ENCODE measurements around the gene EP400. TPM values are rescaled to one million over a fixed set of nuclear protein-coding genes. Genes with fewer than 3 reads are reported as not detected.

The EP400 gene
- total and polyA plus RNA-seq, 9 of the 15 experiments (the other 6 are each of a cell fraction or from before 2014, with no cell fraction given), result 4.5 to 58.0 (median 7.0) TPM

- intact Hi-C loops (cut with micrococcal nuclease), result no loop called here
- Histone ChIP-seq H3K27me3 (ENCODE audit: control insufficient read depth in 2 of 2, insufficient read depth in 2 of 2, low read length in 2 of 2) (no peaks in the 10 kb centered on the region), H3K9me3 (replicated peaks; ENCODE audit: control insufficient read depth, insufficient read depth, low read depth, low read length) (no peaks in the 10 kb centered on the region), H3K27ac (ENCODE audit: extremely low read depth, low read depth, low read length) (no peak overlapping the region), H2AFZ (ENCODE audit: low read depth, low read length) (no peak overlapping the region), H3K79me2 (ENCODE audit: control insufficient read depth, insufficient read depth, low read length) (no peaks in the 10 kb centered on the region), H3K4me2 (ENCODE audit: insufficient read depth, low read length) (no peak overlapping the region), H3K9ac (ENCODE audit: insufficient read depth in 1 of 2, low read depth in 2 of 2, low read length in 2 of 2) (no peak overlapping the region), H3K4me1 (replicated peaks in 1 of 2; ENCODE audit: control insufficient read depth in 2 of 2, insufficient read depth in 2 of 2, low read length in 2 of 2) (no peaks in the 10 kb centered on the region), H3K4me3 (no peak overlapping the region), H3K36me3 (ENCODE audit: control insufficient read depth, insufficient read depth, low read length) (peaks cover 88% of the 10 kb centered on the region), H3K9me1 (ENCODE audit: control insufficient read depth, insufficient read depth, low read length) (no peaks in the 10 kb centered on the region), H4K20me1 (replicated peaks; ENCODE audit: control insufficient read depth, insufficient read depth, low read length) (peaks cover 4% of the 10 kb centered on the region; the same call in 1 of the 2 replicates)
- TF ChIP-seq RBM22 (IDR thresholded peaks at IDR 0.05; ENCODE audit: low read depth, low read length, poor library complexity, severe bottlenecking), result peak; percentile 26
- TF ChIP-seq POLR2G (IDR thresholded peaks at IDR 0.05; ENCODE audit: low read depth, low read length), result peak; percentile 35; the same call in 1 of the 2 replicates
- no peak for TF ChIP-seq ZNF316 (IDR thresholded peaks at IDR 0.05)
- in situ Hi-C loops (cut with MboI), result no loop called here
- FAIRE-seq, result no peak
- no TSS peak for BruUV-seq (replicated peaks)
- 88% methylated on average over 28 of the region's 30 CpGs for WGBS (ENCODE audit: insufficient coverage, low coverage, missing lambda C conversion rate)
- DNase-seq (ENCODE audit: extremely low read depth in 1 of 4, low spot score in 3 of 4), result no peak
- ATAC-seq, result no peak
- ChIA-PET POLR2A (no interaction called here), CTCF (ENCODE audit: low intra/inter-chr PET ratio) (no interaction called here)
Observed at GRCh38 chr12:132061641-132062430, 112.1 kb downstream of the EP400 start.

DNA sequence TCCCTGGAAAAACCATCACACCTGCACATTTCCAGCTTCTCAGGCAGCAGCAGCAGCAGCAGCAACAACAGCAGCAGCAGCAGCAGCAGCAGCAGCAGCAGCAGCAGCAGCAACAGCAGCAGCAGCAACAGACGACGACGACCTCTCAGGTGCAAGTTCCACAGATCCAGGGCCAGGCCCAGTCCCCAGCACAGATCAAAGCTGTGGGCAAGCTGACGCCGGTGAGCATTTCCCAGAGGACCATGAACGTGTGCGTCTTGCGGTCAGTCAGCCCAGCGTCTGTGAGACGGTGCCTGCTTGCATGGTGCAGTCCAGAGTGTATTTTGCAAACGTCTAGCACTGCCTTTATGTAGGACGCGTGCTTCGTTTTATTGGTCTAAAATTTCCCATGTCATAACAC lies 112.7 kb downstream of the EP400 start:
- Histone ChIP-seq H3K79me2 (ENCODE audit: control insufficient read depth, insufficient read depth, low read length) (no peaks in the 10 kb centered on the region), H3K4me2 (ENCODE audit: insufficient read depth, low read length) (no peak overlapping the region), H3K36me3 (ENCODE audit: control insufficient read depth, insufficient read depth, low read length) (peaks cover 88% of the 10 kb centered on the region), H3K9me3 (replicated peaks; ENCODE audit: control insufficient read depth, insufficient read depth, low read depth, low read length) (no peaks in the 10 kb centered on the region), H3K4me3 (no peak overlapping the region), H3K9ac (ENCODE audit: insufficient read depth in 1 of 2, low read depth in 2 of 2, low read length in 2 of 2) (no peak overlapping the region), H3K27ac (ENCODE audit: extremely low read depth, low read depth, low read length) (no peak overlapping the region), H4K20me1 (replicated peaks; ENCODE audit: control insufficient read depth, insufficient read depth, low read length) (peaks cover 4% of the 10 kb centered on the region; the same call in 1 of the 2 replicates), H3K27me3 (ENCODE audit: control insufficient read depth in 2 of 2, insufficient read depth in 2 of 2, low read length in 2 of 2) (no peaks in the 10 kb centered on the region), H3K9me1 (ENCODE audit: control insufficient read depth, insufficient read depth, low read length) (no peaks in the 10 kb centered on the region), H2AFZ (ENCODE audit: low read depth, low read length) (no peak overlapping the region), H3K4me1 (replicated peaks in 1 of 2; ENCODE audit: control insufficient read depth in 2 of 2, insufficient read depth in 2 of 2, low read length in 2 of 2) (no peaks in the 10 kb centered on the region)
- in situ Hi-C loops (cut with MboI), result no loop called here
- DNase-seq (ENCODE audit: extremely low read depth in 1 of 4, low spot score in 3 of 4) (no peak), FAIRE-seq (no peak), ATAC-seq (no peak)
- intact Hi-C loops (cut with micrococcal nuclease), result no loop called here
- BruUV-seq (replicated peaks), result no TSS peak
- ChIA-PET CTCF (ENCODE audit: low intra/inter-chr PET ratio) (no interaction called here), POLR2A (interaction anchor here (0.5 kb wide), 1 partner anchor 226 kb away, joined by 3 read pairs; no protein-coding TSS in a partner anchor)
- TF ChIP-seq ZNF212 (CRISPR knock-in tag; IDR thresholded peaks at IDR 0.05) (no peak), ZNF146 (CRISPR knock-in tag; IDR thresholded peaks at IDR 0.05; ENCODE audit: unreplicated experiment) (no peak), NFYB (IDR thresholded peaks at IDR 0.05; ENCODE audit: extremely low read depth, insufficient read length) (no peak)
- 90% methylated on average over 14 of the region's 14 CpGs for whole genome bisulfite sequencing (ENCODE audit: insufficient coverage, low coverage, missing lambda C conversion rate)
